HEK293 (cell line): ENCODE measurements around the gene GCNT4.
A peak's percentile ranks its signal among the peaks of the same experiment; 100 is the strongest.

Experiments
- CTCF ChIA-PET: fragments of 350-600 bp; formaldehyde crosslinking; extraction: SDS; loops from one replicate; lab custom pipeline; 2021; ENCODE audit warnings: antibody characterized with exemption; lab: Yijun Ruan, JAX
- POLR2A ChIA-PET: fragments of 300-600 bp; formaldehyde crosslinking; extraction: SDS; loops from one replicate; lab custom pipeline; 2020; ENCODE audit warnings: antibody characterized with exemption, inconsistent platforms; lab: Yijun Ruan, JAX
- H3K27ac ChIP-seq: fragments of 200-500 bp; sonication (Bioruptor generic); 2 replicates; pipeline ENCODE4 v1.5.1; 2014; ENCODE audit warnings: low read depth, low read length, control low read depth, inconsistent platforms; ENCODE audit errors: extremely low read depth
- H3K36me3 ChIP-seq, 2 experiments: fragments of 200-500 bp in 1 of 2; sonication (Bioruptor generic) in 1 of 2; 1 replicate in 1 of 2; 2 replicates in 1 of 2; pipeline ENCODE4 v1.5.1; 2014 to 2017; ENCODE audit warnings: inconsistent platforms in 2 of 2, low read length in 2 of 2; ENCODE audit not compliant: control insufficient read depth in 2 of 2, insufficient read depth in 1 of 2
- H3K4me1 ChIP-seq: fragments of 200-500 bp; sonication (Bioruptor generic); 2 replicates; pipeline ENCODE4 v1.5.1; 2014; ENCODE audit warnings: mild to moderate bottlenecking, low read length, inconsistent platforms; ENCODE audit not compliant: control insufficient read depth, insufficient read depth
- H3K4me3 ChIP-seq: 2 replicates; pipeline ENCODE4 v1.5.1; 2011; ENCODE audit warnings: low read depth, mild to moderate bottlenecking, control low read depth, low read length, moderate library complexity
- H3K9me3 ChIP-seq: fragments of 200-500 bp; sonication (Bioruptor generic); 2 replicates; pipeline ENCODE4 v1.5.1; 2014; ENCODE audit warnings: low read depth, low read length, inconsistent platforms; ENCODE audit not compliant: control insufficient read depth, insufficient read depth
- BCL11A ChIP-seq: fragments of 450-650 bp; formaldehyde crosslinking; IDR thresholded peaks from 2 replicates; pipeline ENCODE4 v1.5.1; 2016; ENCODE audit warnings: low read depth, missing biosample characterization, missing genetic modification characterization
- PRDM1 ChIP-seq: fragments of 450-650 bp; formaldehyde crosslinking; IDR thresholded peaks from 2 replicates; pipeline ENCODE4; 2016; ENCODE audit warnings: missing biosample characterization, missing genetic modification characterization
- RBAK ChIP-seq: fragments of 450-650 bp; formaldehyde crosslinking; IDR thresholded peaks from 2 replicates; pipeline ENCODE4 v1.5.1; 2016; ENCODE audit warnings: missing biosample characterization, missing genetic modification characterization
- SETDB1 ChIP-seq: IDR thresholded peaks from one replicate; pipeline ENCODE4 v1.6.1; 2017; ENCODE audit warnings: mild to moderate bottlenecking, low read length, moderate library complexity, mixed read lengths; ENCODE audit not compliant: insufficient read length
- ZBTB17 ChIP-seq: fragments of 450-650 bp; formaldehyde crosslinking; IDR thresholded peaks from 2 replicates; pipeline ENCODE4 v1.5.1; 2016; ENCODE audit warnings: missing biosample characterization, missing genetic modification characterization
- ZBTB8A ChIP-seq: fragments of 450-650 bp; formaldehyde crosslinking; IDR thresholded peaks from 2 replicates; pipeline ENCODE4 v1.5.1; 2016; ENCODE audit warnings: missing biosample characterization, missing genetic modification characterization
- ZEB2 ChIP-seq: fragments of 450-650 bp; formaldehyde crosslinking; IDR thresholded peaks from 2 replicates; pipeline ENCODE4 v1.5.1; 2016; ENCODE audit warnings: missing biosample characterization, missing genetic modification characterization
- ZFHX2 ChIP-seq: fragments of 450-650 bp; formaldehyde crosslinking; conservative IDR thresholded peaks from 2 replicates; pipeline ENCODE4 v1.5.1; 2016; ENCODE audit warnings: missing biosample characterization, missing genetic modification characterization
- ZIC2 ChIP-seq: fragments of 450-650 bp; formaldehyde crosslinking; IDR thresholded peaks from 2 replicates; pipeline ENCODE4 v1.5.1; 2016; ENCODE audit warnings: missing biosample characterization, missing genetic modification characterization
- ZNF211 ChIP-seq: fragments of 450-650 bp; formaldehyde crosslinking; IDR thresholded peaks from 2 replicates; pipeline ENCODE4 v1.5.1; 2016; ENCODE audit warnings: low read depth, missing biosample characterization, missing genetic modification characterization
- ZNF350 ChIP-seq: fragments of 450-650 bp; formaldehyde crosslinking; IDR thresholded peaks from 2 replicates; pipeline ENCODE4 v1.5.0; 2017; ENCODE audit warnings: missing biosample characterization, mild to moderate bottlenecking, missing genetic modification characterization
- ZNF37A ChIP-seq: fragments of 450-650 bp; IDR thresholded peaks from 2 replicates; pipeline ENCODE4 v1.5.1; 2018; ENCODE audit warnings: missing biosample characterization, missing genetic modification characterization
- ZNF416 ChIP-seq: fragments of 450-650 bp; formaldehyde crosslinking; IDR thresholded peaks from 2 replicates; pipeline ENCODE4 v1.5.1; 2016; ENCODE audit warnings: missing biosample characterization, missing genetic modification characterization
- ZNF792 ChIP-seq: fragments of 450-650 bp; formaldehyde crosslinking; IDR thresholded peaks from 2 replicates; pipeline ENCODE4 v1.5.1; 2016; ENCODE audit warnings: missing biosample characterization, missing genetic modification characterization
- TF ChIP-seq, protein P1 (sequence below): fragments of 450-650 bp; formaldehyde crosslinking; IDR thresholded peaks from 2 replicates; pipeline ENCODE4 v1.5.1; 2016; ENCODE audit warnings: missing biosample characterization, missing genetic modification characterization
- TF ChIP-seq, protein P2 (sequence below): fragments of 450-650 bp; formaldehyde crosslinking; IDR thresholded peaks from 2 replicates; pipeline ENCODE4 v1.5.1; 2016; ENCODE audit warnings: missing biosample characterization, missing genetic modification characterization
- TF ChIP-seq, protein P3 (sequence below): fragments of 450-650 bp; formaldehyde crosslinking; IDR thresholded peaks from 2 replicates; pipeline ENCODE4 v1.5.1; 2016; ENCODE audit warnings: missing biosample characterization, missing genetic modification characterization
- TF ChIP-seq, protein P4 (sequence below): fragments of 450-650 bp; formaldehyde crosslinking; IDR thresholded peaks from 2 replicates; pipeline ENCODE4 v1.5.1; 2016; ENCODE audit warnings: missing biosample characterization, missing genetic modification characterization
- TF ChIP-seq, protein P5 (sequence below): fragments of 450-650 bp; formaldehyde crosslinking; conservative IDR thresholded peaks from 2 replicates; pipeline ENCODE4 v1.5.1; 2016; ENCODE audit warnings: low read depth, missing biosample characterization, missing genetic modification characterization

Gene GCNT4

DNA sequence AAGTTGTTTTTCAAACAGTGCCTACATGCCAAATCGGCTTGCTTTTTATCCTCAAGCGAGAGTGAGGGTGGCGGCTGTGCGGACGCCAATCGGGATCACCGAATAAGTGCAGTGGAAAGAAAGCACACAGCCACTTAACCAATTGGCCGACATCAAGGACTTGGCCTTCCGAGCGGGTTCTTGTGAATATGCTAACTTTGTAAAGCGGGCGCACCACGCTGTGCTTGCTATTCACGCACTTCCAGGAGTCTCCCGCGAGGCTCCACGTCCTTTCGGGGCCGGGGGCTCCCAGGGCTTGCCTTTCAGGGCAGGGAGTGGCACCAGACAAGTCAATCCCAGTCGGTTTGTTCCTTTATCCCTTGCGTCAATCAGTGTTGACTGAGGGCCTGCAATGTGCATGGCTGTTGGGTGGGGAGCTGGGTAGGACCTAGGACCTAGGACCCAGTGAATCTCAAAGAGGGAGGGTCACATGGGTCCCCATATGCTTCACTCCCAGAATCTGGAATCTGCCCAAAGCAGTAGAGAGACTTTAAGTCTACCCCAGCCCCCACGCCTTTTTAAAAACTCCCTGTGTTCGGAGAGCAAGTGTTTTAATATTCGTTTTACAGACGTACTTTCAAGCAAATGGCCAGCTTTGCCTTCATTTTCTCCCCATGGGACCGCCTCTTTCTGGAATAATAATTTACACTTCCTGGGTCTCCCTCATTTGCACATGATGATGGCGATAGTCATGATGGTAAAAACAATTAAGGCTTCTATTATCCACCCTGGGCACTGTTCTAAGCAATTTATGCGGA, 2.0 kb upstream of the GCNT4 start (continued):
- TF ChIP-seq, protein P1, sequence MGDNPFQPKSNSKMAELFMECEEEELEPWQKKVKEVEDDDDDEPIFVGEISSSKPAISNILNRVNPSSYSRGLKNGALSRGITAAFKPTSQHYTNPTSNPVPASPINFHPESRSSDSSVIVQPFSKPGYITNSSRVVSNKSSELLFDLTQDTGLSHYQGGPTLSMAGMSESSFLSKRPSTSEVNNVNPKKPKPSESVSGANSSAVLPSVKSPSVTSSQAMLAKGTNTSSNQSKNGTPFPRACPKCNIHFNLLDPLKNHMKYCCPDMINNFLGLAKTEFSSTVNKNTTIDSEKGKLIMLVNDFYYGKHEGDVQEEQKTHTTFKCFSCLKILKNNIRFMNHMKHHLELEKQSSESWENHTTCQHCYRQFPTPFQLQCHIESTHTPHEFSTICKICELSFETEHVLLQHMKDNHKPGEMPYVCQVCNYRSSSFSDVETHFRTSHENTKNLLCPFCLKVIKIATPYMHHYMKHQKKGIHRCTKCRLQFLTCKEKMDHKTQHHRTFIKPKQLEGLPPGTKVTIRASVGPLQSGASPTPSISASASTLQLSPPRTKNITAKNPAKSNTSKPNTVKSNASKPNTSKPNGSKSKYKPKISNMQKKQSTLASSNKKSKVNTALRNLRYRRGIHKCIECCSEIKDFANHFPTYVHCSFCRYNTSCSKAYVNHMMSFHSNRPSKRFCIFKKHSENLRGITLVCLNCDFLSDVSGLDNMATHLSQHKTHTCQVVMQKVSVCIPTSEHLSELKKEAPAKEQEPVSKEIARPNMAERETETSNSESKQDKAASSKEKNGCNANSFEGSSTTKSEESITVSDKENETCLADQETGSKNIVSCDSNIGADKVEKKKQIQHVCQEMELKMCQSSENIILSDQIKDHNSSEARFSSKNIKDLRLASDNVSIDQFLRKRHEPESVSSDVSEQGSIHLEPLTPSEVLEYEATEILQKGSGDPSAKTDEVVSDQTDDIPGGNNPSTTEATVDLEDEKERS (tag by site-specific recombination), result no peak
- no peak for TF ChIP-seq BCL11A (tag by site-specific recombination)

DNA sequence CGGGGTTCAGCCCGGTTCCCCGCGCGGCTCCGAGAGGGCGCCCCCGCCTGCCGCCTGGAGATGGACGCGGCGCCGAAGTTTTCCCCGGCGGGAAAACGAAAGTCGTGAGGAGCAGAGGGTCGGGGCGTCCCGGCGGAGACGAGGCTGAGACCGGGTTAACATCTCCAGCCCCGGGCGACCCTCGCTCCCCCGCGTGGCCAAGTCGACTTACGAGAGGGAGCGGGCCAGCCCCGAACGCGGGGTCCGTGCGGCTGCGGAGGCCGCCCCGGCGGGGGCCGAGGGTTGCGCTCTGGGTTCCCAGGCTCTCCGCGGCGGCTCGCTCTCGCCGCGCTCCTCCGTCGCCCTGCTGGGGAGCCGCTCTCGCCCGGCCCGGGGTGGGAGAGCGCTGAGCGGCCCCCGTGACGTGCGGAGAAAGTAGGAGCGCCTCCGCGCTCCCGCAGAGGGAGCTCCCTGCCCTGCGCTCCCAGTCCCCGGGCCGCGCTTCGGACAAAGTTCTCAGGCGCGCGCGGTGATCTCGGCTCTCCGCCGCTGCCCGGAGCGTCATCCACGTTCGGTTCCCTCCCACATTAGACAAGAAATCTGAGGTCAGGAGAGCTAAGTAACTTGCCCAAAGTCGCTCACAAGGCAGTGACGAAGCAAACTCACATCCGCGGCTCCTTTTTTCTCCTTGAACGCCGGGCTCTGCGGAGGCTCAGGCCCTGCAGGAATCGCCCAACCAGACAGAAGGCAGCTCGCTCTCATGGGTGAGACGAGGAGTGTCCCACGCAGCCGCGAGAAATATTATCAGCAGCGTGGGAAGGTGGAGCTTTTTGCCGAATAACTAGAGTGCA, 1.2 kb upstream of the GCNT4 start:
- Histone ChIP-seq H3K27ac (peak overlapping the region; percentile 53; the same call in 1 of the 2 replicates), H3K4me3 (peak overlapping the region; percentile 67), H3K36me3 (no peaks in the 10 kb centered on the region), H3K4me1 (peaks cover 7% of the 10 kb centered on the region), H3K9me3 (no peaks in the 10 kb centered on the region)
- CTCF ChIA-PET, result interaction anchor here (0.6 to 0.8 kb wide), 3 partner anchors 689 to 1205 kb away, joined by 3 to 4 read pairs (median 4); no protein-coding TSS in a partner anchor
- POLR2A ChIA-PET, result interaction anchor here (0.9 to 1.4 kb wide), 2 partner anchors 183 to 283 kb away, joined by 4 read pairs; partner anchors contain the start of genes ANKRD31 and HMGCR
- TF ChIP-seq, protein P2, sequence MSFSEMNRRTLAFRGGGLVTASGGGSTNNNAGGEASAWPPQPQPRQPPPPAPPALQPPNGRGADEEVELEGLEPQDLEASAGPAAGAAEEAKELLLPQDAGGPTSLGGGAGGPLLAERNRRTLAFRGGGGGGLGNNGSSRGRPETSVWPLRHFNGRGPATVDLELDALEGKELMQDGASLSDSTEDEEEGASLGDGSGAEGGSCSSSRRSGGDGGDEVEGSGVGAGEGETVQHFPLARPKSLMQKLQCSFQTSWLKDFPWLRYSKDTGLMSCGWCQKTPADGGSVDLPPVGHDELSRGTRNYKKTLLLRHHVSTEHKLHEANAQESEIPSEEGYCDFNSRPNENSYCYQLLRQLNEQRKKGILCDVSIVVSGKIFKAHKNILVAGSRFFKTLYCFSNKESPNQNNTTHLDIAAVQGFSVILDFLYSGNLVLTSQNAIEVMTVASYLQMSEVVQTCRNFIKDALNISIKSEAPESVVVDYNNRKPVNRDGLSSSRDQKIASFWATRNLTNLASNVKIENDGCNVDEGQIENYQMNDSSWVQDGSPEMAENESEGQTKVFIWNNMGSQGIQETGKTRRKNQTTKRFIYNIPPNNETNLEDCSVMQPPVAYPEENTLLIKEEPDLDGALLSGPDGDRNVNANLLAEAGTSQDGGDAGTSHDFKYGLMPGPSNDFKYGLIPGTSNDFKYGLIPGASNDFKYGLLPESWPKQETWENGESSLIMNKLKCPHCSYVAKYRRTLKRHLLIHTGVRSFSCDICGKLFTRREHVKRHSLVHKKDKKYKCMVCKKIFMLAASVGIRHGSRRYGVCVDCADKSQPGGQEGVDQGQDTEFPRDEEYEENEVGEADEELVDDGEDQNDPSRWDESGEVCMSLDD (tag by site-specific recombination), result no peak
- TF ChIP-seq ZNF350 (no peak), ZNF211 (tag by site-specific recombination) (no peak), ZIC2 (tag by site-specific recombination) (0 out of 2 replicates have a peak, but pooled peaks have one; percentile 41), ZNF416 (tag by site-specific recombination) (no peak), ZFHX2 (tag by site-specific recombination) (peak; percentile 44), ZBTB17 (tag by site-specific recombination) (peak; percentile 92), PRDM1 (tag by site-specific recombination) (peak; percentile 65), ZNF37A (tag by site-specific recombination) (no peak), ZNF792 (no peak), RBAK (tag by site-specific recombination) (no peak), SETDB1 (no peak), ZBTB8A (tag by site-specific recombination) (peak; percentile 69), ZEB2 (peak; percentile 22; the same call in 1 of the 2 replicates)
- TF ChIP-seq, protein P3, sequence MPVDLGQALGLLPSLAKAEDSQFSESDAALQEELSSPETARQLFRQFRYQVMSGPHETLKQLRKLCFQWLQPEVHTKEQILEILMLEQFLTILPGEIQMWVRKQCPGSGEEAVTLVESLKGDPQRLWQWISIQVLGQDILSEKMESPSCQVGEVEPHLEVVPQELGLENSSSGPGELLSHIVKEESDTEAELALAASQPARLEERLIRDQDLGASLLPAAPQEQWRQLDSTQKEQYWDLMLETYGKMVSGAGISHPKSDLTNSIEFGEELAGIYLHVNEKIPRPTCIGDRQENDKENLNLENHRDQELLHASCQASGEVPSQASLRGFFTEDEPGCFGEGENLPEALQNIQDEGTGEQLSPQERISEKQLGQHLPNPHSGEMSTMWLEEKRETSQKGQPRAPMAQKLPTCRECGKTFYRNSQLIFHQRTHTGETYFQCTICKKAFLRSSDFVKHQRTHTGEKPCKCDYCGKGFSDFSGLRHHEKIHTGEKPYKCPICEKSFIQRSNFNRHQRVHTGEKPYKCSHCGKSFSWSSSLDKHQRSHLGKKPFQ (tag by site-specific recombination), result no peak
- TF ChIP-seq, protein P4, sequence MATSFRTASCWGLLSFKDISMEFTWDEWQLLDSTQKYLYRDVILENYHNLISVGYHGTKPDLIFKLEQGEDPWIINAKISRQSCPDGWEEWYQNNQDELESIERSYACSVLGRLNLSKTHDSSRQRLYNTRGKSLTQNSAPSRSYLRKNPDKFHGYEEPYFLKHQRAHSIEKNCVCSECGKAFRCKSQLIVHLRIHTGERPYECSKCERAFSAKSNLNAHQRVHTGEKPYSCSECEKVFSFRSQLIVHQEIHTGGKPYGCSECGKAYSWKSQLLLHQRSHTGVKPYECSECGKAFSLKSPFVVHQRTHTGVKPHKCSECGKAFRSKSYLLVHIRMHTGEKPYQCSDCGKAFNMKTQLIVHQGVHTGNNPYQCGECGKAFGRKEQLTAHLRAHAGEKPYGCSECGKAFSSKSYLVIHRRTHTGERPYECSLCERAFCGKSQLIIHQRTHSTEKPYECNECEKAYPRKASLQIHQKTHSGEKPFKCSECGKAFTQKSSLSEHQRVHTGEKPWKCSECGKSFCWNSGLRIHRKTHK (tag by site-specific recombination), result no peak
- TF ChIP-seq, protein P5, sequence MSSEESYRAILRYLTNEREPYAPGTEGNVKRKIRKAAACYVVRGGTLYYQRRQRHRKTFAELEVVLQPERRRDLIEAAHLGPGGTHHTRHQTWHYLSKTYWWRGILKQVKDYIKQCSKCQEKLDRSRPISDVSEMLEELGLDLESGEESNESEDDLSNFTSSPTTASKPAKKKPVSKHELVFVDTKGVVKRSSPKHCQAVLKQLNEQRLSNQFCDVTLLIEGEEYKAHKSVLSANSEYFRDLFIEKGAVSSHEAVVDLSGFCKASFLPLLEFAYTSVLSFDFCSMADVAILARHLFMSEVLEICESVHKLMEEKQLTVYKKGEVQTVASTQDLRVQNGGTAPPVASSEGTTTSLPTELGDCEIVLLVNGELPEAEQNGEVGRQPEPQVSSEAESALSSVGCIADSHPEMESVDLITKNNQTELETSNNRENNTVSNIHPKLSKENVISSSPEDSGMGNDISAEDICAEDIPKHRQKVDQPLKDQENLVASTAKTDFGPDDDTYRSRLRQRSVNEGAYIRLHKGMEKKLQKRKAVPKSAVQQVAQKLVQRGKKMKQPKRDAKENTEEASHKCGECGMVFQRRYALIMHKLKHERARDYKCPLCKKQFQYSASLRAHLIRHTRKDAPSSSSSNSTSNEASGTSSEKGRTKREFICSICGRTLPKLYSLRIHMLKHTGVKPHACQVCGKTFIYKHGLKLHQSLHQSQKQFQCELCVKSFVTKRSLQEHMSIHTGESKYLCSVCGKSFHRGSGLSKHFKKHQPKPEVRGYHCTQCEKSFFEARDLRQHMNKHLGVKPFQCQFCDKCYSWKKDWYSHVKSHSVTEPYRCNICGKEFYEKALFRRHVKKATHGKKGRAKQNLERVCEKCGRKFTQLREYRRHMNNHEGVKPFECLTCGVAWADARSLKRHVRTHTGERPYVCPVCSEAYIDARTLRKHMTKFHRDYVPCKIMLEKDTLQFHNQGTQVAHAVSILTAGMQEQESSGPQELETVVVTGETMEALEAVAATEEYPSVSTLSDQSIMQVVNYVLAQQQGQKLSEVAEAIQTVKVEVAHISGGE (tag by site-specific recombination), result 0 out of 2 replicates have a peak, but pooled peaks have one; percentile 19
